HFFc6 (cell line): ENCODE measurements around the gene RAD51B. TPM values are rescaled to one million over a fixed set of nuclear protein-coding genes. Genes with fewer than 3 reads are reported as not detected.
"Not testable (repeated sequence)": the region's sequence is repeated elsewhere in the genome, so short reads cannot be mapped to it uniquely, and the experiment has no call there.

Experiments used
- DNase-seq: peaks from one replicate; pipeline ENCODE4 v3.0.0-alpha.2; 2018
- H3K27ac Mint-ChIP-seq: 2 replicates; pipeline ENCODE4 v1.8.0; 2020; ENCODE audit warnings: mild to moderate bottlenecking, mixed read lengths
- H3K27me3 Mint-ChIP-seq: 2 replicates; pipeline ENCODE4 v1.8.0; 2021; ENCODE audit warnings: mild to moderate bottlenecking, moderate library complexity, mixed read lengths; ENCODE audit not compliant: insufficient read depth
- H3K36me3 Mint-ChIP-seq: 2 replicates; pipeline ENCODE4 v1.8.0; 2021; ENCODE audit warnings: low read depth, mixed read lengths
- H3K4me1 Mint-ChIP-seq: 2 replicates; pipeline ENCODE4 v1.8.0; 2020; ENCODE audit warnings: low read depth, mixed read lengths
- H3K4me3 Mint-ChIP-seq: 2 replicates; pipeline ENCODE4 v1.8.0; 2020; ENCODE audit warnings: mild to moderate bottlenecking, moderate library complexity, mixed read lengths
- H3K9me3 Mint-ChIP-seq: 2 replicates; pipeline ENCODE4 v1.8.0; 2020; ENCODE audit warnings: mild to moderate bottlenecking, mixed read lengths
- total RNA-seq, 6 experiments: library from RNA; stranded (reverse); fragmentation: NEBNext Ultra II Directional; extraction: Animal tissue kit (Norgen Biotek cat#: 25700); gene quantifications; 2 replicates in 1 of 6; 3 replicates in 5 of 6; pipeline ENCODE4 v1.2.3, GENCODE V29; 2021
- TF ChIP-seq, protein P1 (sequence below): fragments of 200-600 bp; sonication (generic); IDR thresholded peaks from 2 replicates; pipeline ENCODE4 v1.5.0; 2021; ENCODE audit warnings: antibody characterized with exemption, mild to moderate bottlenecking

RAD51B gene
- total RNA-seq, 6 experiments from 2014 or later: 7.1 to 12.4 (median 9.6) TPM

DNA sequence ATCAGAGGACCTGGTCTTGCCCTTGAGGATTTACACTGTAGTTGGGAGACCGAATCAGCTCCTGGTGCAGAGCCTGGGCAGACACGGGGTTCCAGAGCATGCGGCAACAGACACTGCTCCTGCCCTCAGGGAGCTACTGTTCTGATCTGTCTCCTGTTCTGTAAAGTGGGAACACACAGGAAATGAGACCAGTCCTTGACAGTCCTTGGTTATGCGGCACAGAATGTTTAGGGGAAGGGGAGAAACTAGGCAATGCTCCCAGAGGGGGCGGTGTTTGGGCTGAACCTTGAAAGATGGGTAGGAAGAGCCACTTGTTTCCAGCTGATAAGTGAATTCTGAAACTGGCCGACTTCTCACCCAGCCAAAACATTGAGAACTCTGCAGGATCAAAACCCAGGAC lies 840.9 kb downstream of the RAD51B start:
- no peak overlapping the region for H3K4me3 Mint-ChIP-seq
- no peak overlapping the region for H3K27ac Mint-ChIP-seq
- peaks cover 59% of the 10 kb centered on the region for H3K4me1 Mint-ChIP-seq
- H3K36me3 Mint-ChIP-seq: no peaks in the 10 kb centered on the region; the same call in 1 of the 2 replicates
- TF ChIP-seq, protein P1, sequence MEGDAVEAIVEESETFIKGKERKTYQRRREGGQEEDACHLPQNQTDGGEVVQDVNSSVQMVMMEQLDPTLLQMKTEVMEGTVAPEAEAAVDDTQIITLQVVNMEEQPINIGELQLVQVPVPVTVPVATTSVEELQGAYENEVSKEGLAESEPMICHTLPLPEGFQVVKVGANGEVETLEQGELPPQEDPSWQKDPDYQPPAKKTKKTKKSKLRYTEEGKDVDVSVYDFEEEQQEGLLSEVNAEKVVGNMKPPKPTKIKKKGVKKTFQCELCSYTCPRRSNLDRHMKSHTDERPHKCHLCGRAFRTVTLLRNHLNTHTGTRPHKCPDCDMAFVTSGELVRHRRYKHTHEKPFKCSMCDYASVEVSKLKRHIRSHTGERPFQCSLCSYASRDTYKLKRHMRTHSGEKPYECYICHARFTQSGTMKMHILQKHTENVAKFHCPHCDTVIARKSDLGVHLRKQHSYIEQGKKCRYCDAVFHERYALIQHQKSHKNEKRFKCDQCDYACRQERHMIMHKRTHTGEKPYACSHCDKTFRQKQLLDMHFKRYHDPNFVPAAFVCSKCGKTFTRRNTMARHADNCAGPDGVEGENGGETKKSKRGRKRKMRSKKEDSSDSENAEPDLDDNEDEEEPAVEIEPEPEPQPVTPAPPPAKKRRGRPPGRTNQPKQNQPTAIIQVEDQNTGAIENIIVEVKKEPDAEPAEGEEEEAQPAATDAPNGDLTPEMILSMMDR: no peak
- H3K27me3 Mint-ChIP-seq: no peaks in the 10 kb centered on the region; the same call in 1 of the 2 replicates
- no peak for DNase-seq
- no peaks in the 10 kb centered on the region for H3K9me3 Mint-ChIP-seq

DNA sequence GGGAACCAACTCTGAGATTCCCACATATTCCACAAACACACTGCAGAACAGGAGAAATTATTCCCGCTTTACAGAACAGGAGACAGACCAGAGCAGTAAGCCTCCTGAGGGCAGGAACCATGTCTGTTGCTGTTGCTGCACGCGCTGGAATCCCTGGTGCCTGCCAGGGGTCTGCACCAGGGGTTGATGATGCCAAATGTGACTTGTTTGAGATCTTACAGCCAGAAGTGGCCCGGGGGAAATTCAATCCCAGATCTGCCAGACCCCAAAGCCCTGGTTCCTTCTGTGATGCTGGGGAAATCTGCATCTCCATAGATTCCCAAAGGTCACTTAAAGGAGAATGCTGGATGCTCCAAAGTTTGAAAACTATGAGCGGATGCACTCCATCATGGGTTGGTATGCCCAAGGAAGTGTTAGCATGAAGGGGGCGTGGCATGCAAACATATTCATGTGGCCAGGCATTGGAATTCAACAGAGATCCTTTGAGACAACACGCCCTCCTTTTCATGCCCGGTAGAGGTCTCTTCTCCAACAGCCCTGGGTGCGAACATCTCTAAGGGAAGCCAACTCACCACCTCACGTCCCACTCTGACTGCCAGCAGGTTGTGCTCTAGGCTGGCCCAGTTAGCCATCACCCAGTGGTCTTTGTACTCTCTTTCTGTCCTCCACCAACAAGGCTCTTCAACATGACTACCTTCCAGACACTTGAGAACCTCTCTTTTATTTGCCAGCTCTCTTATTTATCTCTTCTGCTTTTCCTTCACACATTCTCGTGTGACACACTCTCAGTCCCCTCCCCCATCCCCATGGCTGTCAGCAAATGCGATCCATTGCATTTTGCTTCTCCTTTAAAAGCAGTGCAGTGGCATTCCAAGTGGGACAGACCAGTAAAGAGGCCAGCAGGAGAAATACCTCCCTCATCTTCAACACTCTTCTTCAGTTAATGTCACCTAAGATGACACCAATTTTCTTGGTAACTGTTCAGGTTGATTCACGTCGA lies 841.9 kb downstream of the RAD51B start:
- H3K4me1 Mint-ChIP-seq: peaks cover 69% of the 10 kb centered on the region
- H3K4me3 Mint-ChIP-seq: no peak overlapping the region
- TF ChIP-seq, protein P1: no peak
- no peak overlapping the region for H3K27ac Mint-ChIP-seq
- H3K27me3 Mint-ChIP-seq: no peaks in the 10 kb centered on the region; the same call in 1 of the 2 replicates
- H3K9me3 Mint-ChIP-seq: no peaks in the 10 kb centered on the region
- no peaks in the 10 kb centered on the region; the same call in 1 of the 2 replicates for H3K36me3 Mint-ChIP-seq
- DNase-seq: no peak

DNA sequence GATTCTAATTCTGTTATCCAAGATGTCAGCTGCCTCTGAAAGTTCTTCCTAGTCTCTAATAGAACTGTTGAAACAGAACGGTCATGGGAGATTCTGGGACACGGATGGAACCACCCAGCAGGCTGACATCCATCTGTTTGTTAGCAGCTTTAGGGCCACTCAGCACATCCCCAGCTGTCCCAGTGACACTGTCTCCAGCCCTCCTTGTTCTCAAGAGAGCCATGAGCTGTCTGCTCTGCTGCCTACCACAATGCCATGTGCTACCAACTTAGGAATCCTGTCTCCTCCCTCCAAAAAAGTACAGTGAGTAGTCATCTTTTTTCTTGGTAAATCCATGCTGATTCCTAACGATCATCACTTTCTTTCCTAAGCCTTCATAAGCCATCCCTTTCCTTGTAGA lies 842.8 kb downstream of the RAD51B start:
- TF ChIP-seq, protein P1: no peak
- H3K4me3 Mint-ChIP-seq: no peak overlapping the region; the same call in 1 of the 2 replicates
- H3K36me3 Mint-ChIP-seq: no peaks in the 10 kb centered on the region; the same call in 1 of the 2 replicates
- H3K27ac Mint-ChIP-seq: peak overlapping the region; percentile 96
- peak; percentile 35 for DNase-seq
- H3K9me3 Mint-ChIP-seq: no peaks in the 10 kb centered on the region
- no peaks in the 10 kb centered on the region; the same call in 1 of the 2 replicates for H3K27me3 Mint-ChIP-seq
- peaks cover 78% of the 10 kb centered on the region for H3K4me1 Mint-ChIP-seq

DNA sequence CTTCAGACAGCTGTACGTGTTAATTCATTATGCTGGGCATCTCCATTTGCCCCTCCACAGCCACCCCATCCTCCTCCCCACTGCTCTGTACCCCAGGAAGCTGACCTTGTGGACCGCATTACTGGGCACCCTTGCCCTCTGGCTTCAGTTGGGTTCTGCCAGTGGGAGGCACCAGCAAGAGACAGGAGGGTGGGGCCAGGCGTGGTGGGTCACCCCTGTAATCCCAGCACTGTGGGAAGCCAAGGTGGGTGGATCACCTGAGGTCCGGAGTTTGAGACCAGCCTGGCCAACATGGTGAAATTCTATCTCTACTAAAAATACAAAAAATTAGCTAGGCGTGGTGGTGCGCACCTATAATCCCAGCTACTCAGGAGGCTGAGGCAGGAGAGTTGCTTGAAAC lies 843.2 kb downstream of the RAD51B start:
- Mint-ChIP-seq H3K4me1 (peaks cover 82% of the 10 kb centered on the region), H3K4me3 (peak overlapping the region; percentile 83), H3K27ac (peak overlapping the region; percentile 96)
- DNase-seq, H3K9me3 Mint-ChIP-seq, H3K27me3 Mint-ChIP-seq, H3K36me3 Mint-ChIP-seq: not testable (repeated sequence)

DNA sequence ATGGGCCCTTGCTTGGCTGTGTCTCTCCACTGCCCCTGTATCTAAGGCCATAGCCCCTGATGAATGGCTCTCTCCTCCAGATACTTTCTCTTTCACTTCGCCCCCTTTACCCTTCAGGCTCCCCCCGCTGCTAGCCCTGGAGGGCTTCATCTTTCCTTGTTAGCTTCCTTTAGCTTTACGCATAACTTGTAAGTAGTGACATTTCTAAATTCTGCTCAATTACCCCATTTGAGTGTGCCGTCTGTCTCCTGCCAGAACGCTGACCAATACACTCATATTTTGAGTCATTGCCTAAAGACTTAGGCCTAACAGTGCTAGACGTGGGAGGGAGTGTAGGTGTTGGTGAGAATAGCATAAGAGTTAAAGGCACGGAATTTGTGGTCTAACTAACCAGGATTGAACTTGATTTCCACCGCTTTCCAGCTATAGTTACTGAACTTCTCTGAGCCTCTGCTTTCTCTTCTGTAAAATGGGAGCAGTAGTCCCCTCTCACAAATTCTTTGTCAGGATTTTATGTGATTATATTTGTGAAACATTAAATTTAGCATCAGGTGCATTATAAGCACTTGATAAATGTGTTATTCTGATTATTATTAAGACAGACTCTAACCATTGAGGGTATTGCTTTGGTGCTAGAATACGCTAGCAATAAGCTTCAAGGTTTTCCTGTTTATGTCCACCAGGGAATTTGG lies 844.0 kb downstream of the RAD51B start:
- Mint-ChIP-seq H3K27ac (peak overlapping the region; percentile 96), H3K4me1 (peaks cover 86% of the 10 kb centered on the region), H3K36me3 (no peaks in the 10 kb centered on the region; the same call in 1 of the 2 replicates), H3K27me3 (no peaks in the 10 kb centered on the region; the same call in 1 of the 2 replicates), H3K4me3 (peak overlapping the region; percentile 83), H3K9me3 (no peaks in the 10 kb centered on the region)
- peak; percentile 91 for DNase-seq
- TF ChIP-seq, protein P1: no peak
